ENCODE data around the gene IFI27. TPM values are rescaled to one million over a fixed set of nuclear protein-coding genes. Genes with fewer than 3 reads are reported as not detected.

Gene IFI27
- polyA plus RNA-seq, 4 donors, result 9.3 to 1,277 (median 545) TPM

Other genes with a start within 250 kb of the IFI27 start
- gene FAM181A, start 183.4 kb upstream of the IFI27 start, polyA plus RNA-seq, result not detected
- gene ASB2, start 134.2 kb upstream of the IFI27 start, polyA plus RNA-seq, result 1 to 10 TPM; 1.3 to 5.6 (median 4.2) TPM
- gene CCDC197, start 113.4 kb upstream of the IFI27 start, polyA plus RNA-seq, result not detected
- 1 to 10 TPM in 1 of 4 donors, under 1 TPM in 3; 0.22 to 1.4 (median 0.74) TPM for gene OTUB2, start 84.4 kb upstream of the IFI27 start, polyA plus RNA-seq
- 100 to 1,000 TPM in 1 of 4 donors, 10 to 100 TPM in 3; 35.1 to 103 (median 57.9) TPM for gene DDX24, start 29.5 kb upstream of the IFI27 start, polyA plus RNA-seq
- 10 to 100 TPM; 29.2 to 44.5 (median 30.2) TPM for gene IFI27L1, start 29.4 kb upstream of the IFI27 start, polyA plus RNA-seq
- gene IFI27L2, start 18.9 kb downstream of the IFI27 start, polyA plus RNA-seq, result 10 to 100 TPM; 23.0 to 96.7 (median 70.2) TPM
- under 1 TPM in 2 of 4 donors, not detected in 2; 0.03 to 0.13 TPM for gene PPP4R4, start 63.6 kb downstream of the IFI27 start, polyA plus RNA-seq
- gene SERPINA10, start 182.5 kb downstream of the IFI27 start, polyA plus RNA-seq, result 1 to 10 TPM in 1 of 4 donors, under 1 TPM in 1, not detected in 2; 0.06 to 2.8 TPM
- 1 to 10 TPM in 1 of 4 donors, under 1 TPM in 1, not detected in 2; 0.07 to 4.4 TPM for gene SERPINA6, start 212.6 kb downstream of the IFI27 start, polyA plus RNA-seq

All from small intestine (tissue), 4 donors.